NCI-H1105 treated with DMSO at 0.1 percent for 48 hours (cell line): ENCODE results near the gene EIF4G3.
"Not testable (repeated sequence)": the region's sequence is repeated elsewhere in the genome, so short reads cannot be mapped to it uniquely, and the experiment has no call there.

Experiments
- DNase-seq: peaks from one replicate; lab custom pipeline; 2025; lab: John Stamatoyannopoulos, UW

Gene EIF4G3

DNA sequence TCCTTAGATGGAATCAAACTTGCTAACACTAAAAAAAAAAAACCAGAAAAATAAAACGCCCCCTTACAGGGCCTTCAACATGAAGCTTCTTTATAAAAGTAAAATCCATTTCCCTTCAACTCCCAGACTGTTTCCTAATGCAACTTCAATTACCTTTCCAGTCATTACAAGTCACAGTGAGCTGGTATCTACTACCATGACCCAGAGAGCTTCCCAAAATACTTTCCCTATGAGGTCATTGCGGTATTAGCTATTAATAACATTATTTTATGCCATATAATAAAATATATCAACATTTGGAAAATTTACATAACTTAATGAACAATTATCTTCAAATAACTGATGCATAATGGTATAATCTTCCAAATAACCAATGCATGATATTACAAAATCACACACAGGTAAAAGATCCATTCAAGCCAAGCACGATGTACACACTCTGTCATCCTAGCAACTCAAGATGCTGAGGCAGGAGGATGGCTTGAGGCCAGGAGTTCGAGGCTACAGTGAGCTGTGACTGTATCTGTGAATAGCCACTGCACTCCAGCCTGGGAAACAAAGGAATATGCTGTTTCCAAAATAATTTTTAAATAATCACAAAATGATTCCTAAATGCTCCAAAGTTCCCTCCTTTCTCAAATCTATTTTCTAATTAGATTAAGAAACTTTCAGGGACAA is 24.1 kb downstream of the EIF4G3 start:
- no peak for DNase-seq

- no peak for DNase-seq
These were observed 26.8 kb downstream of the EIF4G3 start for GRCh38 chr1:21149855-21150432.

DNA sequence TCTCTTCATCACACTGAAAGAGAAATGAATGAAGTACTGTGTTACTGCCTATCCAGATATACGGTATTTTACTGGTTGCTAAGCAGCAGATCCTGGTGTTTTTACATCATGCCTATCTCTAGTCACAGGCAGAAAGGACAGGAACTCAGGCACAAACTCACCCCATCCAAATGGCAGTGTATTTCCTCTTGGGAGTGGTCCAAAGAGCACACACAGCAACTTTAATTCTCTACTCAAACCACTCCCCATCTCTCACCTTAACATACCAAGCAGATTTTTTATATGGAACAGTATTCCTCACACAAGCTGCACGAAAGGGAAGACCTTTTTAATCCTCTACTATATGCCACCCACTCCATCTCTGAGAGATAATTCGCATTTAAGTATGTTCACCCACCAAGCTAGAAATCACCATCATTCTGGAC is 27.3 kb downstream of the EIF4G3 start:
- no peak for DNase-seq

- no peak for DNase-seq
These were observed 32.9 kb downstream of the EIF4G3 start for GRCh38 chr1:21143752-21144151.

- no peak for DNase-seq
These were observed 33.6 kb downstream of the EIF4G3 start for GRCh38 chr1:21143138-21143537.

- no peak for DNase-seq
These were observed 35.7 kb downstream of the EIF4G3 start for GRCh38 chr1:21141030-21141429.

- peak; percentile 79 for DNase-seq
These were observed 37.1 kb downstream of the EIF4G3 start for GRCh38 chr1:21139601-21140000.

- DNase-seq = not testable (repeated sequence)
These were observed 40.4 kb downstream of the EIF4G3 start for GRCh38 chr1:21136344-21136743.

- DNase-seq = no peak
These were observed 45.5 kb downstream of the EIF4G3 start for GRCh38 chr1:21131200-21131599.

GRCh38 chr1:21129407-21129806 is 47.3 kb downstream of the EIF4G3 start:
- DNase-seq = no peak

- peak; percentile 8 for DNase-seq
These were observed 50.4 kb downstream of the EIF4G3 start for GRCh38 chr1:21126324-21126723.

DNA sequence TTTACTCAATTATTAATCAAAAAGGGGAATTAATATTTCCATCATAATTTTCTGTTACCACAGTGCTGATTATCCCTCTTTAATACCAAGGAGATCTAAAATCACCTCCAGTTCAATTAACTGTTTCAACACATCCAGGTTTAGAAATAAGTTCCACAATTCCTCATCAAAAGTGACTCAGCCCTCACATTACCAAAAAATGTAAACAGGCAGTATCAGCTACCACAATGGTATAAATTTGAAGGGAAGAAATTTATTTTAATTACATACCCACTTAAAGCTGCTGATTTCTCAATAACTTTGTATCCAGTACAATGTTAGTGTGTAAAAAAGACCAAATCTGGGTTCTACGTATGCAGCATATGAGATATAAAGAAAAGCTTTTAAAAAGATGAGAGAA is 51.9 kb downstream of the EIF4G3 start:
- no peak for DNase-seq

- no peak for DNase-seq
These were observed 53.3 kb downstream of the EIF4G3 start for GRCh38 chr1:21123287-21123948.

- DNase-seq = no peak
These were observed 54.8 kb downstream of the EIF4G3 start for GRCh38 chr1:21121764-21122471.

GRCh38 chr1:21118167-21118566 is 58.5 kb downstream of the EIF4G3 start:
- DNase-seq = no peak

- no peak for DNase-seq
These were observed 59.1 kb downstream of the EIF4G3 start for GRCh38 chr1:21117597-21118001.

DNA sequence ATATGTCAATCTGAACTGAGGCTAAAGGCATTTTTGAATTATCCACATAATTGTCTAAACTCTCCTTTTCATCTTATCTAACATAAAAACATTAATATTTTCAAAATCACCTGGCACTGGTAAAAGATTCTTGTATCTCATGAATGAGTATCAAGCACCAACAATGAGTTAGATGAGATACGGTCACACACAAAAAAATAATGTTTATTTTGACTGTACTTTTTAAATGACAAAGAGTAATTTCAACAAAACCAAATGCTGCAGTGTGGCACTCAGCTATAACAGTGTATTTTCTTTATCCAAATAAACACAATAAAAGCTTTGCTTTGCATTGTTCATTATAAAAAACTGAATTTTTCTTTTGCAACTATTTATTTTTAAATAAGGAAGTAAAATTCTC is 59.5 kb downstream of the EIF4G3 start:
- DNase-seq = no peak

GRCh38 chr1:21115098-21115760 is 61.5 kb downstream of the EIF4G3 start:
- DNase-seq = no peak

GRCh38 chr1:21114431-21114830 is 62.3 kb downstream of the EIF4G3 start:
- DNase-seq = no peak

DNA sequence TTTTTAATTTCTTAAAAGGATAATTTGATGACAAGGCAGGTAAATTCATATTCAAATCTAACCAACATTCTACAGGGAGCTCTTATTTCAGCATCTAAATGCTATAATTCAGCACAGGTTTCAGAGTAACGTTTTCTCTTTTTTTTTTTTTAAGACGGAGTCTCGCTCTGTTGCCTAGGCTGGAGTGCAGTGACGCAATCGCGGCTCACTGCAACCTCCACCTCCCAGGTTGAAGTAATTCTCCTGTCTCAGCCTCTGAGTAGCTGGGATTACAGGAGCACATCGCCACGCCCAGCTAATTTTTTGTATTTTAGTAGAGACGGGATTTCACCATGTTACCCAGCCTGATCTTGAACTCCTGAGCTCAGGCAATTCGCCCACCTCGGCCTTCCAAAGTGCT is 66.5 kb downstream of the EIF4G3 start:
- no peak for DNase-seq

DNA sequence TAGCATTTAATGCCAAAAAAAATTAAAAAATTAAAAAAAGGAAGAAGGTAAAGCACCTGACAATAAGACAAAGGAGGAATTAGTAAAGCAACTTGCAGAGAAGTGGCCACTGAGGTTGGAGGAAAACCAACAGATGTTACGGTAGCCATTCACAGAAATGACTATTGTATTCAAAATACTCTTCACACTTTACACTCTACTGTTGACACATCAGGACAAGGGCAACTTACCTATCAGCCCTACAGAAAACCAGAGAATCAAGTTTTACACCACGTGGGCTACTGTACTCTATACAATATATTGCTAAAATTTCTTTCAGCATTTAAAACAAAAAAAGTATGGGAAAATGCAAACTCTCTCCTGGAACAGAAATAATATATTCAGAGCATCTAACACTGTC is 70.0 kb downstream of the EIF4G3 start:
- no peak for DNase-seq

GRCh38 chr1:21106238-21106637 is 70.5 kb downstream of the EIF4G3 start:
- no peak for DNase-seq
